22Rv1 (cell line): ENCODE measurements around the gene IL27RA.

ENCODE experiments used
- ZFX ChIP-seq: fragments of 450-650 bp; IDR thresholded peaks from 2 replicates; pipeline ENCODE4 v1.6.1; 2017; ENCODE audit warnings: antibody characterized with exemption, borderline replicate concordance
- TF ChIP-seq, protein P1 (sequence below): fragments of 450-650 bp; IDR thresholded peaks from 2 replicates; pipeline ENCODE4 v1.5.1; 2017; ENCODE audit warnings: mild to moderate bottlenecking

DNA sequence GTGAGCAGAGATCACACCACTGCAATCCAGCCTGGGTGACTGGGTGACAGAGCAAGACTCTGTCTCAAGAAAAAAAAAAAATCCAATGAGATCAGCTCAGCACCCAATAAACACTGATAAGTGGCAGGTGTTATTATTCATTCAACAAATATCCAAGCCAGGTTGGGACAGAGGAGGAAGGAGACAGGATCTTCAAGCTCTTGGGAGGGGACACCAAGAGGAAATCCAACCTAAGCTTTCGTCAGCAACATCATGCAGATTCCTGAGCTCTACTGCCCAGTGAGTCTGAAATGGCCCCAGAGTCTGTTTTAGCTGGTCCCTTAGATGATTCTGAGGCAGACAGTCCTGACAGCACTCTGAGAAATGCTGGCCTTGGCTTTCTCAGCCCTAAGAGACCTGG is 33.1 kb upstream of the IL27RA start:
- TF ChIP-seq, protein P1, sequence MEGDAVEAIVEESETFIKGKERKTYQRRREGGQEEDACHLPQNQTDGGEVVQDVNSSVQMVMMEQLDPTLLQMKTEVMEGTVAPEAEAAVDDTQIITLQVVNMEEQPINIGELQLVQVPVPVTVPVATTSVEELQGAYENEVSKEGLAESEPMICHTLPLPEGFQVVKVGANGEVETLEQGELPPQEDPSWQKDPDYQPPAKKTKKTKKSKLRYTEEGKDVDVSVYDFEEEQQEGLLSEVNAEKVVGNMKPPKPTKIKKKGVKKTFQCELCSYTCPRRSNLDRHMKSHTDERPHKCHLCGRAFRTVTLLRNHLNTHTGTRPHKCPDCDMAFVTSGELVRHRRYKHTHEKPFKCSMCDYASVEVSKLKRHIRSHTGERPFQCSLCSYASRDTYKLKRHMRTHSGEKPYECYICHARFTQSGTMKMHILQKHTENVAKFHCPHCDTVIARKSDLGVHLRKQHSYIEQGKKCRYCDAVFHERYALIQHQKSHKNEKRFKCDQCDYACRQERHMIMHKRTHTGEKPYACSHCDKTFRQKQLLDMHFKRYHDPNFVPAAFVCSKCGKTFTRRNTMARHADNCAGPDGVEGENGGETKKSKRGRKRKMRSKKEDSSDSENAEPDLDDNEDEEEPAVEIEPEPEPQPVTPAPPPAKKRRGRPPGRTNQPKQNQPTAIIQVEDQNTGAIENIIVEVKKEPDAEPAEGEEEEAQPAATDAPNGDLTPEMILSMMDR = no peak
- TF ChIP-seq ZFX = no peak
